ENCODE results near the gene CCNY.
"Not testable (repeated sequence)": the region's sequence is repeated elsewhere in the genome, so short reads cannot be mapped to it uniquely, and the experiment has no call there.

CCNY gene

GRCh38 chr10:35535136-35535535 is 198.8 kb downstream of the CCNY start:
- no peak for DNase-seq

GRCh38 chr10:35536789-35537188 is 200.5 kb downstream of the CCNY start:
- no peak for DNase-seq

GRCh38 chr10:35537925-35538324 is 201.6 kb downstream of the CCNY start:
- not testable (repeated sequence) for DNase-seq

- DNase-seq, result no peak
Measured at GRCh38 chr10:35540296-35541164, 204.2 kb downstream of the CCNY start.

- no peak for DNase-seq
Measured at GRCh38 chr10:35541720-35542119, 205.4 kb downstream of the CCNY start.

GRCh38 chr10:35542303-35542702 is 206.0 kb downstream of the CCNY start:
- no peak for DNase-seq

GRCh38 chr10:35545079-35545657 is 208.9 kb downstream of the CCNY start:
- DNase-seq, result no peak

GRCh38 chr10:35545878-35546590 is 209.7 kb downstream of the CCNY start:
- DNase-seq, result no peak

GRCh38 chr10:35546824-35547225 is 210.5 kb downstream of the CCNY start:
- DNase-seq, result no peak

GRCh38 chr10:35552650-35553342 is 216.5 kb downstream of the CCNY start:
- DNase-seq, result no peak

- DNase-seq, result no peak
Measured at GRCh38 chr10:35554036-35554435, 217.7 kb downstream of the CCNY start.

GRCh38 chr10:35554461-35555056 is 218.2 kb downstream of the CCNY start:
- no peak for DNase-seq

- no peak for DNase-seq
Measured at GRCh38 chr10:35555962-35556930, 219.9 kb downstream of the CCNY start.

- DNase-seq, result no peak
Measured at GRCh38 chr10:35558276-35558675, 222.0 kb downstream of the CCNY start.

- no peak for DNase-seq
Measured at GRCh38 chr10:35559416-35559815, 223.1 kb downstream of the CCNY start.

GRCh38 chr10:35561715-35562114 is 225.4 kb downstream of the CCNY start:
- no peak for DNase-seq

- no peak for DNase-seq
Measured at GRCh38 chr10:35562427-35562826, 226.1 kb downstream of the CCNY start.

GRCh38 chr10:35563261-35563891 is 227.1 kb downstream of the CCNY start:
- peak; percentile 64 for DNase-seq

- no peak for DNase-seq
Measured at GRCh38 chr10:35564341-35564968, 228.1 kb downstream of the CCNY start.

- no peak for DNase-seq
Measured at GRCh38 chr10:35565602-35566081, 229.3 kb downstream of the CCNY start.
